SU-DHL-6 (cell line): Measurements from ENCODE around the gene NPAS2.

Experiments used
- H2AFZ ChIP-seq: fragments of 200-600 bp; sonication (generic); 2 replicates; pipeline ENCODE4 v1.6.1; 2014; ENCODE audit warnings: low read depth, mild to moderate bottlenecking, moderate library complexity, mixed read lengths, antibody characterized with exemption, low read length; ENCODE audit not compliant: severe bottlenecking
- H3F3A ChIP-seq: fragments of 200-600 bp; shearing (Covaris generic); 2 replicates; pipeline ENCODE4 v1.6.0; 2016; ENCODE audit warnings: antibody characterized with exemption, mild to moderate bottlenecking; ENCODE audit not compliant: insufficient read depth
- H3K27ac ChIP-seq: fragments of 200-600 bp; sonication (generic); 2 replicates; pipeline ENCODE4 v1.5.1; 2016; ENCODE audit warnings: low read depth, mild to moderate bottlenecking, low read length, moderate library complexity, mixed read lengths
- H3K27me3 ChIP-seq: fragments of 200-600 bp; sonication (generic), shearing (Covaris generic); 2 replicates; pipeline ENCODE4 v1.6.0; 2014; ENCODE audit warnings: mild to moderate bottlenecking, low read length
- H3K36me3 ChIP-seq: fragments of 200-600 bp; sonication (generic); 2 replicates; pipeline ENCODE4 v1.6.1; 2014; ENCODE audit warnings: mild to moderate bottlenecking, low read length, mixed read lengths
- H3K4me2 ChIP-seq: fragments of 300-600, 200-600 bp; shearing (Covaris generic), sonication (generic); 2 replicates; pipeline ENCODE4 v1.6.0; 2014; ENCODE audit warnings: low read length, low read depth, mild to moderate bottlenecking; ENCODE audit not compliant: poor library complexity, severe bottlenecking
- H3K4me3 ChIP-seq: fragments of 200-600 bp; sonication (generic); 2 replicates; pipeline ENCODE4 v1.5.1; 2014; ENCODE audit warnings: antibody characterized with exemption, low read length, mild to moderate bottlenecking, mixed read lengths; ENCODE audit not compliant: insufficient read depth, poor library complexity, severe bottlenecking
- H3K79me2 ChIP-seq: fragments of 200-600 bp; sonication (generic); 2 replicates; pipeline ENCODE4 v1.6.1; 2014; ENCODE audit warnings: mild to moderate bottlenecking, low read length, moderate library complexity; ENCODE audit not compliant: insufficient read depth
- H3K9ac ChIP-seq: fragments of 200-600 bp; sonication (generic); 2 replicates; pipeline ENCODE4 v1.7.0; 2014; ENCODE audit warnings: mild to moderate bottlenecking, low read length
- H3K9me2 ChIP-seq: fragments of 200-600 bp; sonication (generic); replicated peaks from 2 replicates; pipeline ENCODE4 v1.6.1; 2014; ENCODE audit warnings: low read length; ENCODE audit not compliant: insufficient read depth
- H3K9me3 ChIP-seq: fragments of 200-600 bp; sonication (generic); 2 replicates; pipeline ENCODE4 v1.6.1; 2014; ENCODE audit warnings: low read length, mixed read lengths; ENCODE audit not compliant: insufficient read depth
- H4K20me1 ChIP-seq: fragments of 200-600 bp; sonication (generic); 2 replicates; pipeline ENCODE4 v1.6.1; 2014; ENCODE audit warnings: low read depth, mild to moderate bottlenecking, antibody characterized with exemption, low read length, moderate library complexity, mixed read lengths
- CTCF ChIP-seq: fragments of 200-600 bp; sonication (generic); IDR thresholded peaks from one replicate; pipeline ENCODE4 v1.5.1; 2017; ENCODE audit warnings: antibody characterized with exemption, mild to moderate bottlenecking, low read length, moderate library complexity; ENCODE audit not compliant: insufficient read depth, poor library complexity, severe bottlenecking
- EZH2phosphoT487 ChIP-seq: fragments of 200-600 bp; sonication (generic), shearing (Covaris generic); conservative IDR thresholded peaks from 2 replicates; pipeline ENCODE4 v1.6.1; 2018; ENCODE audit warnings: mild to moderate bottlenecking, antibody characterized with exemption, low read length, moderate library complexity, mixed read lengths

NPAS2 gene

GRCh38 chr2:100785626-100786296, 34.2 kb upstream of the NPAS2 start:
- no peak for TF ChIP-seq EZH2phosphoT487
- no peak for TF ChIP-seq CTCF
- no peaks in the 10 kb centered on the region for H3F3A ChIP-seq
- H2AFZ ChIP-seq: no peak overlapping the region
- no peak overlapping the region for H3K4me3 ChIP-seq
- H3K4me2 ChIP-seq: no peak overlapping the region
- no peaks in the 10 kb centered on the region for H3K9me2 ChIP-seq
- H3K9me3 ChIP-seq: no peaks in the 10 kb centered on the region
- no peak overlapping the region for H3K9ac ChIP-seq
- no peaks in the 10 kb centered on the region for H3K79me2 ChIP-seq
- no peak overlapping the region for H3K27ac ChIP-seq
- no peaks in the 10 kb centered on the region for H3K27me3 ChIP-seq
- no peaks in the 10 kb centered on the region for H4K20me1 ChIP-seq
- no peaks in the 10 kb centered on the region for H3K36me3 ChIP-seq

GRCh38 chr2:100786297-100786658, 33.7 kb upstream of the NPAS2 start:
- Histone ChIP-seq H3F3A (no peaks in the 10 kb centered on the region), H3K4me3 (no peak overlapping the region), H3K27ac (no peak overlapping the region), H3K79me2 (no peaks in the 10 kb centered on the region), H3K9me2 (no peaks in the 10 kb centered on the region), H4K20me1 (no peaks in the 10 kb centered on the region), H3K9ac (no peak overlapping the region), H3K9me3 (no peaks in the 10 kb centered on the region), H2AFZ (no peak overlapping the region), H3K36me3 (no peaks in the 10 kb centered on the region), H3K4me2 (no peak overlapping the region), H3K27me3 (no peaks in the 10 kb centered on the region)
- no peak for TF ChIP-seq EZH2phosphoT487
- no peak for TF ChIP-seq CTCF

- Histone ChIP-seq H4K20me1 (no peaks in the 10 kb centered on the region), H3K4me3 (no peak overlapping the region), H3K4me2 (no peak overlapping the region), H3K27me3 (no peaks in the 10 kb centered on the region), H2AFZ (no peak overlapping the region), H3K9me3 (no peaks in the 10 kb centered on the region), H3K9me2 (no peaks in the 10 kb centered on the region), H3F3A (no peaks in the 10 kb centered on the region), H3K36me3 (no peaks in the 10 kb centered on the region), H3K27ac (no peak overlapping the region), H3K9ac (no peak overlapping the region), H3K79me2 (no peaks in the 10 kb centered on the region)
- TF ChIP-seq CTCF: no peak
- TF ChIP-seq EZH2phosphoT487: no peak
Observed at GRCh38 chr2:100786985-100787384, 33.0 kb upstream of the NPAS2 start.
